ENCODE measurements around the gene MTMR12.

Gene MTMR12

GRCh38 chr5:32231241-32231640 lies 81.5 kb downstream of the MTMR12 start:
- no peak for DNase-seq (ENCODE audit: low read depth in 2 of 2)
- TF ChIP-seq CTCF (IDR thresholded peaks at IDR 0.05; ENCODE audit: low read depth, low read length) = no peak
- no peak overlapping the region for H3K4me3 ChIP-seq (replicated peaks in 1 of 2; ENCODE audit: low read depth in 2 of 2, low read length in 2 of 2)

- no peak overlapping the region for H3K4me3 ChIP-seq (replicated peaks in 1 of 2; ENCODE audit: low read depth in 2 of 2, low read length in 2 of 2)
- DNase-seq (ENCODE audit: low read depth in 2 of 2) = no peak
- no peak for TF ChIP-seq CTCF (IDR thresholded peaks at IDR 0.05; ENCODE audit: low read depth, low read length)
Observed at GRCh38 chr5:32230356-32231099, 82.2 kb downstream of the MTMR12 start.

- no peak overlapping the region for H3K4me3 ChIP-seq (replicated peaks in 1 of 2; ENCODE audit: low read depth in 2 of 2, low read length in 2 of 2)
- TF ChIP-seq CTCF (IDR thresholded peaks at IDR 0.05; ENCODE audit: low read depth, low read length) = no peak
- no peak for DNase-seq (ENCODE audit: low read depth in 2 of 2)
Observed at GRCh38 chr5:32229586-32229985, 83.2 kb downstream of the MTMR12 start.

GRCh38 chr5:32228816-32229215 lies 83.9 kb downstream of the MTMR12 start:
- no peak for DNase-seq (ENCODE audit: low read depth in 2 of 2)
- no peak for TF ChIP-seq CTCF (IDR thresholded peaks at IDR 0.05; ENCODE audit: low read depth, low read length)
- no peak overlapping the region for H3K4me3 ChIP-seq (replicated peaks in 1 of 2; ENCODE audit: low read depth in 2 of 2, low read length in 2 of 2)

- no peak for TF ChIP-seq CTCF (IDR thresholded peaks at IDR 0.05; ENCODE audit: low read depth, low read length)
- no peak overlapping the region for H3K4me3 ChIP-seq (replicated peaks in 1 of 2; ENCODE audit: low read depth in 2 of 2, low read length in 2 of 2)
- DNase-seq (ENCODE audit: low read depth in 2 of 2) = peak; percentile 31 to 62
Observed at GRCh38 chr5:32225445-32225844, 87.3 kb downstream of the MTMR12 start.

GRCh38 chr5:32223972-32224609 lies 88.6 kb downstream of the MTMR12 start:
- DNase-seq (ENCODE audit: low read depth in 2 of 2) = peak; percentile 40 to 68
- no peak overlapping the region for H3K4me3 ChIP-seq (replicated peaks in 1 of 2; ENCODE audit: low read depth in 2 of 2, low read length in 2 of 2)
- TF ChIP-seq CTCF (IDR thresholded peaks at IDR 0.05; ENCODE audit: low read depth, low read length) = no peak

Measured in cardiac fibroblast (primary cell).